ENCODE results near the gene TMIE.

The TMIE gene

DNA sequence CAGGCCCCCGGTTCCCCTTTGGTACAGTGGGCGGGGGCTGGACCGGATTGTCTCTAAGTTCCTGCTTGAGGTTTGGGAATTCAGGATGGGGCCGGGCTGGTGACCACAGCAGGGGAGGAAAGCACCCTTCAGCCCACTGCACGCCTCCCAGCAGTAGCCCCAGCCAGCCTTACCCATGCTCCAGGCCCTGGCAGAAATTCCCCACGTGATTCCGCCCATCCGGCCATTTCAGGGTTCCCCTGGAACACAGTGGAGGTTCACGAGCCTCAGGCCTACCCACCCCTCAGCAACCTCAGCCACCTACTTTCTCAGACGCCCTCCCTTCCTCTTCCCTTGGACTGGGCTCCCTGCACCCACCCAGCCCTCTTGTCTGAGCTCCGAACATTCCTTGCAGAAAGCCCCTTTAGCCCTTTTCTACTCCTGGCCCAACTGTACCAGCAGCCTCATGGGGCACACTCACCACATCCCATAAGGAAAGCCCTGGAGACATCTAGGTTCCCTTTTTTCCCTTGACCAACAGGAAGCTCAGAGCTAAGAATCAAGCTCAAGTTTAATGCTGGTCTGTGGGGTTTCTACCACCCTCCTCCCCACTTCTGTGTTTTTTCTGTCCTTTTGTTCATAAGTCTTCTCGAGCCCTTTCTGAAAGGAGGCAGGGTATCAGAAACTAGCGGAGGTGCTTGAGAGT, 19.2 kb upstream of the TMIE start:
- DNase-seq (ENCODE audit: low spot score), result no peak
- TF ChIP-seq, protein P1, sequence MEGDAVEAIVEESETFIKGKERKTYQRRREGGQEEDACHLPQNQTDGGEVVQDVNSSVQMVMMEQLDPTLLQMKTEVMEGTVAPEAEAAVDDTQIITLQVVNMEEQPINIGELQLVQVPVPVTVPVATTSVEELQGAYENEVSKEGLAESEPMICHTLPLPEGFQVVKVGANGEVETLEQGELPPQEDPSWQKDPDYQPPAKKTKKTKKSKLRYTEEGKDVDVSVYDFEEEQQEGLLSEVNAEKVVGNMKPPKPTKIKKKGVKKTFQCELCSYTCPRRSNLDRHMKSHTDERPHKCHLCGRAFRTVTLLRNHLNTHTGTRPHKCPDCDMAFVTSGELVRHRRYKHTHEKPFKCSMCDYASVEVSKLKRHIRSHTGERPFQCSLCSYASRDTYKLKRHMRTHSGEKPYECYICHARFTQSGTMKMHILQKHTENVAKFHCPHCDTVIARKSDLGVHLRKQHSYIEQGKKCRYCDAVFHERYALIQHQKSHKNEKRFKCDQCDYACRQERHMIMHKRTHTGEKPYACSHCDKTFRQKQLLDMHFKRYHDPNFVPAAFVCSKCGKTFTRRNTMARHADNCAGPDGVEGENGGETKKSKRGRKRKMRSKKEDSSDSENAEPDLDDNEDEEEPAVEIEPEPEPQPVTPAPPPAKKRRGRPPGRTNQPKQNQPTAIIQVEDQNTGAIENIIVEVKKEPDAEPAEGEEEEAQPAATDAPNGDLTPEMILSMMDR (IDR thresholded peaks at IDR 0.05; ENCODE audit: extremely low read depth, missing control alignments), result no peak

GRCh38 chr3:46682974-46683373, 18.2 kb upstream of the TMIE start:
- TF ChIP-seq, protein P1 (IDR thresholded peaks at IDR 0.05; ENCODE audit: extremely low read depth, missing control alignments), result no peak
- DNase-seq (ENCODE audit: low spot score), result no peak

DNA sequence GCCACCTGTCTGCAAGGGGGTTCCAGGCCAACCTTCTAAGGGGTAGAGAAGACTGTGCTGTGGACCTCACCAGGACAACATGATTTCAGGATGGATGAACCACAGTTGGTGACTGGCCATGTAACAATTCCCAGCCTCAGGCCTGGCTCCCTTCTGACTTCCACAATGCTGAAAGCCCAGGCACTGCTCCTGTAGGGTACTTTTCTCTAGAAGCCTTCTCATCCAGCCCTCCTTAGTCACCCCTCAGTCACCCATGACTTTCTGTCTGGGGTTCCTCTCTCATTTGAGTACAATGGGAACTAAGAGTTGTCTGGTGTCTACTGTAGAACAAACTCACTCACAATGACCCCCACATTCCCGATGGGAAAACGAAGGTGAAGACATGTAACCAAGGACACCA, 16.3 kb upstream of the TMIE start:
- TF ChIP-seq, protein P1 (IDR thresholded peaks at IDR 0.05; ENCODE audit: extremely low read depth, missing control alignments), result no peak
- DNase-seq (ENCODE audit: low spot score), result no peak

GRCh38 chr3:46685446-46685845, 15.7 kb upstream of the TMIE start:
- DNase-seq (ENCODE audit: low spot score), result no peak
- TF ChIP-seq, protein P1 (IDR thresholded peaks at IDR 0.05; ENCODE audit: extremely low read depth, missing control alignments), result no peak

GRCh38 chr3:46690798-46691197, 10.4 kb upstream of the TMIE start:
- no peak for DNase-seq (ENCODE audit: low spot score)
- TF ChIP-seq, protein P1 (IDR thresholded peaks at IDR 0.05; ENCODE audit: extremely low read depth, missing control alignments), result no peak

DNA sequence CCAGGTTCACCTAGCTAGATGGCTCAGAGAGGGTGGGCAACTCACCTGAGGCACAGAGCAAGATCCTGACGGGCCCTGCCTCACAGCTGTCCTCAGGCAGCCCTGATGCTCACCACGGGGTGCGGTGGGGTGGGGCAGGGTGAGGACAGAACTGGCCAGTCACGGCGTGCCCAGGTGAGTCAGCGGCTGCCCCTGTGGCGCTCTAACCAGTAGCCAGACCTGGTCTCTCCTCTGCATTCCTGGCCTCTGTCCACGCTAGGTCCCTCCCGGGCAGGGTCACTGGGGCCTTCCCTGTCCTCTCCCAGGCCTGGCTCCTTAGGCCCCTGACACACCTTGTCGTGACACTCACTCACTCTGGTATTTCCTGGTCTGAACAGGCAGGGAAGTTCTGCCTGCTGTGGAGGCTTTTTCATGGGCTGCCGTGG, 8.6 kb upstream of the TMIE start:
- TF ChIP-seq, protein P1 (IDR thresholded peaks at IDR 0.05; ENCODE audit: extremely low read depth, missing control alignments), result no peak
- no peak for DNase-seq (ENCODE audit: low spot score)

DNA sequence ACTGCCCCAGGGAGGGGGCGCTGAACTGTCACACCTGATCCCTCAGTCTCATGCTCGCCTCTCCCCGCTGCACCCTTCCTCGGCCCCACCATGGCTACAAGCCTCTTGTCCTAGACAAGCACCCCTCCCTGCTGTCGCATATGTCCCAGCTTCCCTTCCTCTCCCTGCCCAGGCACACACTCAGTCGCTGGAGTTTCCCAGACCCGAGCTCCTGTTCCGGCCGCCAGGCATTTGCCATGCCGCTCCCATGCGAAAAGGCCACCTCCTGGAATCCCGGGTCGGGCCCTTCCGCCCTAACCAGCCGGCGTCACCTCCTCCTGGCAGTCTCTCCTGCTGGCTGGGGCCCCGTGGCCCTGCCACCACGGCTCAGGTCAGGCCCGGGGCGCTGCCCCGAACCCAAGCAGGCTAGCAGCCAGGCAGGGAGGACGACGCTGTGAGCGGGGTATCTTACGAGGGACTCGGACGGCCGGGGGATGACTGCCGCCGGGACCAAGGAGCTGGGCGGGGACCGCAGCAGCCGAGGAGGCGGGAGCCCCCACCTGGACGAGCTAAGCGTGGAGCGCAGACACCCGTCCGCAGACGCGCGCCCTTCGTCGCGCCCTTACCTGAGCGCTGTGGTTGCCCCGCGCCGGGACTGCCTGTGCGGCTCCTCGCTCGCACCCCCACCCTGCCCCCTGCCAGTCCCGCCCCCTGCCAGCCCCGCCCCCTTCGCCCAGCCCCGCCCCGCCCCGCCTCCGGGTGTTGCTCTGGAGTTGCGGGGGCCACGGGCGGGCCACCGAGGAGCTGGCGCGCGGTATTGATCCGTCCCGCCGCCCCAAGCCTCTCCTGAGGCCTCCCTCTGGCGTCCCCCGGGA, 7.9 kb upstream of the TMIE start, which contains the start of gene ALS2CL:
TSS of gene ALS2CL (minus strand) at position 642 of the 854 bp plus-strand sequence. CDS start 4,239 bp downstream, outside the sequence.
- DNase-seq (ENCODE audit: low spot score), result peak; percentile 80
- TF ChIP-seq, protein P1 (IDR thresholded peaks at IDR 0.05; ENCODE audit: extremely low read depth, missing control alignments), result no peak
